Measurements from ENCODE around the gene BCAS1.

Gene BCAS1

DNA sequence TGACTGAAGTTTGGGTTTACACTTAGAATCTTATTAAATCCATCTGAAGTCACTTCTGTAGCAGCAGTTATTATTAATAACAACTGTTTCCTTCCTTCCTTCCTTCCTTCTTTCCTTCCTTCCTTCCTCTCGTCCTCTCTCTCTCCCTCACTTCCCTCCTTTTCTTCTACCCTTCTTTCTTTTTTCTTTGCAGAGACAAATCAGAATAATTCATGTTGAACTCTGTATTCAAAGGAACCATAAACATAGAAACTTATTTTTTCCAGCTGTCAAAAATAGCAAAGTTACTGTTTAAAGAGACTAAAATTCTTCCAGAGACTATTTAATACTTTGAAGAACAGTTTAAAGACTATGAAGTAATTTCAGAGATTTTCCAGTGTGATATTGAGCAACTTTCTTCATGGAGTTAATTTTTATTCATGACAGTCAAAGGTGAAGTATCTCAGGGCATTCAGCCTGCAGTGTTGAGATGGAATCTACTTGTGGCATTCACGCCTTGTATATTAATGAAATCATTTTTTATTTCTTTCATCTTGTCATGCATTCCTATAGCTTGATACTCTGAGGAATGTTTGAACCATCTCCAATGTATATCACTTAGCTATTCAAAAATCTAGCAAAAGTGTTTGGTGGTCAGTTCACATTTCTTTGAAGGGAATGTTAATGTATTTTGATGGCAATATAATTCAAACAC is 109.7 kb downstream of the BCAS1 start:
- DNase-seq (ENCODE audit: low spot score): no peak

DNA sequence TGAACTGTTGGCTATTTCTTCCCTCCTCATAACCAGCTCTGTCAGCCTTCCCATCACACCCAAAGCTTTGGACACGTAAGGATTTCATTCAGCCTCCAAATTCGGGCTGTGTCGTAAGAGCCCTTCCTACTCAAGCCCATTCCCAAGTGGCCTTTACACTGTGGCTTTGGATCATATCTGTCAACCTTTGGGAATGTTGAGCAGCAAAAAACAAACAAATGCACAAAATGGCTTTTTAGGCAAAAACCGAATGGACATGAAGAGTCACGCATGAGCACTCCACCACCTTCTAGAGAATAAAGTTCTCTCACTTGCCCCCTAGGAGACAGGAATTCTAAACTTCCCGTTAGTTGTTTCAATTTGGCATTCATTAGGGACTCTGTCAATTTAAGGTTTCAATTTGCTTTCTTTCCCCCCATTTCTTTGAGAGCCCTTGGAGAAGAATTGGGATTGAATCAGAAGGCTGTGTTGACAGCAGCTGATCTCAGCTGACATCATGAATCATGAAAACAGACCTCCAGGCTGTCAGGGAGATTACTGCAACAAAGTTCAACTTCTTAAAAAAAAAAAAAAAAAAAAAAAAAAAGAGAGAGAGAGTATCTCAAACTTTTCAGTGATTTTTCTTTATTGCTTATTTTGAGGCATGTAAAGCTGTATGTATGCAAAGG is 110.3 kb downstream of the BCAS1 start:
- no peak for DNase-seq (ENCODE audit: low spot score)

DNA sequence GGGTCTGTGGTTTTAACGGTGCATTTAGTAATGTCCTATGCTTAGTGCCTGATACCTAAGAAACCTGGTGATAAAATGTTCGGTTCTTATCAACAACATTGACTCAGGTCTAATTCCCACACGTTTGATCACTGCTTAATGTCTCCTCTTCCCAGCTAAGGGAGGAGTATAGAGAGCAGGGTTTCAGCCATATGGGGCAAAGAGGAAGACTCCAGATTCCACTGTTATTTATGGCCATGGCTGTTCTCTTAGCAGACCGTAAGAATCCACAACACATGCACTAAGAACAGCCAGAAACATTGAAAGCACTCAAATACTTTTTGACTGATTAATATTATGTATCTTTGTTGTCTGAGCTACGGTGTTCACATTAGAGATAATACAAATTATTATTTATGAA is 112.1 kb downstream of the BCAS1 start:
- no peak for DNase-seq (ENCODE audit: low spot score)

DNA sequence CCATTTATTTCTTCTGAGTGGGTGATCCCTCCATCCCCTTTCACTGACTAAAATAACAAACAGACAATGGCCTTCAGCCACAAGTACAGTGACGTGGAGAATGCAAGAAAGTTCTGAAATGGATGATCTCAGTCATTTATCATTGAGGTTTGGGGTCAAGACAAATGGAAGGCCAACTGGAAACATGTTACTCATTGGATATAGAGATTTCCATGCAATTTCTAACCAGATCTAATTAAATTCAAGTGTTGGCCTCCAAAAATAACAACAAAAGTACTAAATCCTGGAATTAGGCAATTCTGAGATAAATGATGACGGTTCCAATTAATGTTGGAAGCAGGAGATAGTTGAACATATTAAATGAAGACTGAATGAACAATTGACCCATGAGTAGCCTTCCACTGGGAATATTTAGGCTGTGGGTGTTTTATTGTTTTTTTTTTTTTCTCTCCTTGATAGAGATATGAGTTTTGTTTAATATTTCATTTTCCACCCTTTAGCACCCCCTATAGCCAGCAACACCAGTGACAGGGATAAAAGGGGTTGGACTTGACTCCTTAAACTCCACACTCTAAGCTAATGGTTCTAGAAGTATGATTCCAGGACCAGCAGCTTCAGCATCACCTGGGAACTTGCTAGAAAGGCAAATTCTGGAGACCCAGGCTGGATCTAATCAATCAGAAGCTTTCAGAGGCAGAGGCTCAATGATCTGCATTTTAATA is 112.8 kb downstream of the BCAS1 start:
- no peak for DNase-seq (ENCODE audit: low spot score)

- no peak for DNase-seq (ENCODE audit: low spot score)
Observed at GRCh38 chr20:53956013-53956715, 114.2 kb downstream of the BCAS1 start.

DNA sequence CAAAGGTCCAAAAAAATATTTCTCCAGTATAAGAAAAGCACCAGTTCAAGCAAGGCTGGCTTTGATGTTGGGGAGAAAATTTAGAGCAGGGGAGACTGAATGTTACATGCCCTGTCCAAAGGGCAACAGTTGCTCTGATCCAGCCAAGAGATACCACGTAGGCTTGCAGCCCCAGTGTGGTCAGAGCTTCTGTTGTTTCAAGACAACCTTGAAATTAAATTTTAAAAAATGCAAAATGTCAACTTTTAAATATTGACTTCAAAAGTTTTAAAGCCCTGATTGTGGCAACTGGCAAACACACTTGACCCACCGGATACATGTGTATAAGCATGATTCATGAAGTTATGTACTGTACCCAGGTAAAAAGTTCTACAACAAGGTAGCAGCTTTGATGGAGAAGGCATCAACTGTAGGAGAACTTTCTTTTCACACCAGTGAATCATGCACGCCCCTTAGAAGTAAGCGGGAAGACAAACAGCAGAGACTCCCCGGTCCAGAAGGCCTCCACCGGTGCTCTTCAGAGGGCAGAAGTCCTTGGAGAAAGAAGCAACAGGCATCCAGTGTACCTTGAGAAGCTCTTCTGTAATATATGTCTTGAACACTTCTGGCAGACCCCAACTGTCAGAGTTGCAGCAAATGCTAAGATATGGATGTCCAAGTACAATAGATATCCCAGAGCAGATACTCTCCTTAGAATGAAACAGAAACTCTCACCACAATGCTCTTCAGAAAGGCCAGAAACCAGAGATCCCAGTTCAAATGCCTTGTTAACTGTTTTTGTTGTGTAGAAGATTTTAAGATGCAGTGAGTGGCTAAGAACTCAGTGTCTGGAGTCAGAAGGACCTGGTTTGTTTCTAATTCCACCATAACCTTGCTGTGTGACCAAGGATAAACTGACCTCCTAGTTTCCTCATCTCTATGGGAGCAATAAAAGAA is 115.4 kb downstream of the BCAS1 start:
- no peak for DNase-seq (ENCODE audit: low spot score)

DNA sequence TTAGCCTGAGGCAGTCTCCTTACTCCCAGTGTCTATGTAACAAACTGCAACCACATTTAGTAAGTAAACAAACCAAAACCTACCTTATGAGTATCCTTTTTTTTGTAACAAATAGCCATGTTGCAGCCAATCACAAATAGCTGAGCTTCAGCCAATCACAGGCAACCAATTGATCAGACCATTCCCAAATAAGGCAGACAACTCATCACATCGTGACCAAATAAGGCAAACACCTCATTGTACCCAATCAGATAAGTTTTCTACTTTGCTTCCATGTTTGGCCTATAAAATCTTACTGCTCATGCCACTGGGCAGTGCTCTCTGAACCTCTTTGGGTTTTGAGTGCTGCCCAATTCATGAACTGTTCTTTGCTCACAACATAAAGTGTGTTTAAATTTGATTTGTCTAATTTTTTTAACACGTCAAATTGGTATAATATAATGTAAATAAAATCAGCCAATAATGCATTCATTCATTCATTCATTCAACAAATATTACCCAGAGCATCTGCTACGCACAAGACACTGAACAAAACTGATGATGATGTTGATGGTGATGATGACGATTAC is 117.8 kb downstream of the BCAS1 start:
- DNase-seq (ENCODE audit: low spot score): no peak

GRCh38 chr20:53950578-53950977 is 119.8 kb downstream of the BCAS1 start:
- no peak for DNase-seq (ENCODE audit: low spot score)

GRCh38 chr20:53950031-53950430 is 120.4 kb downstream of the BCAS1 start:
- DNase-seq (ENCODE audit: low spot score): no peak

DNA sequence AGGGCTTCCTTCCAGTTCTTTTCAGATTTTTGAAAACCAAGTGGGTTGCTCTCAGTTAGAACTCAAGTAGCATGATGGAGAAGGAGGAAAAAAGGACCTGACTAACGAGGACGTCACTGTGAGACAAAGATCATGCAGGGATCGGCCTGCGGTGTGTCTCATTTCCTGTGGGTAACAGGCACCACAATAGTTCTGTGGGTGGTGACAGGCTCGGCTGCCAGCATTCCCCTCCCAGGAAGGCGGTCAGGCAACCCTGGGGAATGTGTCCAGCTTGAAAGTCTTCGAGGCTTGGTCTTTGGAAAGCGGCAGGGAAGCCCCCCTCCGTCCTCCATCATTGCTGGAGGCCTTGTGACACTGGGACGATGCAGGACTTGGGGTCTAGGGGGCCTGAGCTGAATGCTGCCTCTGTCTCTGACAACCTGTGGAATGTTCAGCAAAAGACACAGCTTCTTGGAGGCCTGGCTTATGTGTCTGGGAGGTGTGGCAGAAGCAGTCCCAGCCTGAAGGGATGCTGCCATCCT is 121.0 kb downstream of the BCAS1 start:
- no peak for DNase-seq (ENCODE audit: low spot score)

GRCh38 chr20:53948383-53949318 is 121.7 kb downstream of the BCAS1 start:
- no peak for DNase-seq (ENCODE audit: low spot score)

GRCh38 chr20:53947501-53948195 is 122.7 kb downstream of the BCAS1 start:
- DNase-seq (ENCODE audit: low spot score): no peak

GRCh38 chr20:53946106-53946505 is 124.3 kb downstream of the BCAS1 start:
- DNase-seq (ENCODE audit: low spot score): no peak

DNA sequence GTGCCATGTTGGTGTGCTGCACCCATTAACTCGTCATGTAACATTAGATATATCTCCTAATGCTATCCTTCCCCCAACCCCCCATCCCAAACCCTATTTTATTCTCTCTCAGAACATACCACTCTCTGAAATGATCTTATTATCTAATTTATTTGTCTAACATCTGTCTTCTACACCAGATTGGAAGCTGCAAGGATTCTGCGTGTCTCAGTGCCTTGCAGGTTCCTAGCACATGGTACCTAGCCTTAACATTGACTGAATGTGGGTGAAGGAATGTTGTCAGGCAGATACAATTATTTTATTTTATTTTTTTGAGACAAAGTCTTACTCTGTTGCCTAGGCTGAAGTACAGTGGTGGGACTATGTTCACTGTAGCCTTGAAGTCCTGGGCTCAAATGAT is 124.9 kb downstream of the BCAS1 start:
- DNase-seq (ENCODE audit: low spot score): no peak

- DNase-seq (ENCODE audit: low spot score): no peak
Observed at GRCh38 chr20:53944796-53945195, 125.6 kb downstream of the BCAS1 start.

- DNase-seq (ENCODE audit: low spot score): peak; percentile 61
Observed at GRCh38 chr20:53943522-53944291, 126.7 kb downstream of the BCAS1 start.

GRCh38 chr20:53942973-53943372 is 127.4 kb downstream of the BCAS1 start:
- DNase-seq (ENCODE audit: low spot score): no peak

GRCh38 chr20:53942472-53942816 is 128.0 kb downstream of the BCAS1 start:
- DNase-seq (ENCODE audit: low spot score): no peak
